A673 (cell line): ENCODE measurements around the gene ADGRG2. TPM values are rescaled to one million over a fixed set of nuclear protein-coding genes. Genes with fewer than 3 reads are reported as not detected.
A peak's percentile ranks its signal among the peaks of the same experiment; 100 is the strongest.

Experiments
- BruUV-seq: library from RNA; stranded (reverse); fragments of 400-500 nt; replicated peaks from 2 replicates; lab custom pipeline; 2021; lab: Mats Ljungman, UMichigan
- CTCF ChIA-PET: fragments of 300-600 bp; sonication (Branson Sonifier 250); formaldehyde crosslinking; loops from one replicate; lab custom pipeline; 2022; ENCODE audit warnings: antibody characterized with exemption; lab: Charles Lee
- POLR2A ChIA-PET: fragments of 300-600 bp; sonication (Branson Sonifier 250); formaldehyde crosslinking; loops from one replicate; lab custom pipeline; 2022; ENCODE audit warnings: antibody characterized with exemption; ENCODE audit not compliant: low non-redundant PET; lab: Charles Lee
- DNase-seq: peaks from one replicate; pipeline ENCODE4 v3.0.0-alpha.2; 2015; ENCODE audit warnings: low spot score
- H3K27ac ChIP-seq: fragments of 200-600 bp; sonication (generic); 2 replicates; pipeline ENCODE4 v1.5.1; 2016; ENCODE audit warnings: mixed run types, low read depth, mild to moderate bottlenecking, mixed read lengths, antibody characterized with exemption, low read length; ENCODE audit not compliant: poor library complexity, severe bottlenecking
- H3K27me3 ChIP-seq: fragments of 200-600 bp; sonication (generic); replicated peaks from 2 replicates; pipeline ENCODE4 v1.6.1; 2017; ENCODE audit warnings: mixed run types, low read depth, mild to moderate bottlenecking, mixed read lengths, antibody characterized with exemption, low read length; ENCODE audit not compliant: insufficient read depth, poor library complexity
- H3K36me3 ChIP-seq: fragments of 200-600 bp; sonication (generic); 2 replicates; pipeline ENCODE4 v1.6.1; 2016; ENCODE audit warnings: mixed run types, mild to moderate bottlenecking, mixed read lengths, antibody characterized with exemption, low read length; ENCODE audit not compliant: insufficient read depth, poor library complexity, severe bottlenecking
- H3K4me1 ChIP-seq: fragments of 200-600 bp; sonication (generic); 2 replicates; pipeline ENCODE4 v1.6.1; 2017; ENCODE audit warnings: mixed run types, mild to moderate bottlenecking, mixed read lengths, antibody characterized with exemption, low read length; ENCODE audit not compliant: insufficient read depth, poor library complexity, severe bottlenecking
- H3K4me3 ChIP-seq: fragments of 200-600 bp; sonication (generic); 2 replicates; pipeline ENCODE4 v1.5.1; 2016; ENCODE audit warnings: low read depth, mixed run types, mild to moderate bottlenecking, mixed read lengths, low read length; ENCODE audit not compliant: poor library complexity, severe bottlenecking
- H3K9me3 ChIP-seq: fragments of 200-600 bp; sonication (generic); 2 replicates; pipeline ENCODE4 v1.6.1; 2016; ENCODE audit warnings: mixed run types, low read depth, mild to moderate bottlenecking, mixed read lengths, antibody characterized with exemption, low read length; ENCODE audit not compliant: poor library complexity, severe bottlenecking
- EZH2 ChIP-seq: fragments of 200-600 bp; sonication (generic); IDR thresholded peaks from 2 replicates; pipeline ENCODE4 v1.6.1; 2017; ENCODE audit warnings: borderline replicate concordance, low read depth, mild to moderate bottlenecking, mixed read lengths, antibody characterized with exemption, low read length; ENCODE audit not compliant: poor library complexity, severe bottlenecking
- intact Hi-C: fragments of 100-400 bp; cut with micrococcal nuclease; formaldehyde crosslinking; loops from one replicate; pipeline ENCODE4 v1.10.0; 2022; ENCODE audit not compliant: unreplicated experiment
- total RNA-seq: library from RNA; stranded (reverse); gene quantifications from 2 replicates; pipeline ENCODE4 v1.2.3, GENCODE V29; 2021
- TF ChIP-seq, protein P1 (sequence below): fragments of 300-800, 200-600 bp; sonication (generic); conservative IDR thresholded peaks from 2 replicates; pipeline ENCODE4 v1.5.1; 2017; ENCODE audit warnings: low read depth, mild to moderate bottlenecking, antibody characterized with exemption, low read length, moderate library complexity, mixed read lengths

The ADGRG2 gene
- total RNA-seq, 1 experiment from 2014 or later, result 61.3 TPM

DNA sequence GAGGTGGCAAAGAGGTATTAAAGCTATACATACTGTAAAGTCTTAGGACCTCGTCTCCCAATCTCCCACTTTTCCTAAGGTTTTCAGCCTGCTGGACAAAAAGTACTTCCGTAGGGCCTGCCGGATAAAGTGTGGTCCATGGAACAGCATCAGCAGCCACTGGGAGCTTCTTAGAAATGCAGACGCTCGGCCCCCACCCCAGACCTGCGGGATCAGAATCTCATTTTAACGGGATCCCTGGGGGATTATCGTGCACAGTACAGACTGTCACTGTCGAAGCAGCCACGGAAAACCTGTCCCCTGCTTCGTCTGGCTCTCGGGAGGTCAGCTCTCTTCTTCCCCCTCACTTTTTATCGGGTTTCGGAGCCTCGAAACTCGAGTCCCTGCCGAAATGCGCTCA is 802 bp downstream of the ADGRG2 start:
- DNase-seq, result peak; percentile 70
- intact Hi-C loops, result loop anchor here (2.0 to 10.0 kb wide), 4 partner anchors 55 to 189 kb away; no protein-coding TSS in a partner anchor
- no TSS peak for BruUV-seq
- Histone ChIP-seq H3K36me3 (no peaks in the 10 kb centered on the region), H3K27me3 (no peaks in the 10 kb centered on the region), H3K4me1 (peaks cover 35% of the 10 kb centered on the region), H3K9me3 (no peaks in the 10 kb centered on the region), H3K27ac (peak overlapping the region; percentile 96), H3K4me3 (peak overlapping the region; percentile 75)
- ChIA-PET POLR2A (interaction anchor here (1.6 kb wide), 1 partner anchor 55 kb away, joined by 4 read pairs; no protein-coding TSS in a partner anchor), CTCF (interaction anchor here (1.6 kb wide), 1 partner anchor 81 kb away, joined by 9 read pairs; no protein-coding TSS in a partner anchor)
- no peak for TF ChIP-seq EZH2

DNA sequence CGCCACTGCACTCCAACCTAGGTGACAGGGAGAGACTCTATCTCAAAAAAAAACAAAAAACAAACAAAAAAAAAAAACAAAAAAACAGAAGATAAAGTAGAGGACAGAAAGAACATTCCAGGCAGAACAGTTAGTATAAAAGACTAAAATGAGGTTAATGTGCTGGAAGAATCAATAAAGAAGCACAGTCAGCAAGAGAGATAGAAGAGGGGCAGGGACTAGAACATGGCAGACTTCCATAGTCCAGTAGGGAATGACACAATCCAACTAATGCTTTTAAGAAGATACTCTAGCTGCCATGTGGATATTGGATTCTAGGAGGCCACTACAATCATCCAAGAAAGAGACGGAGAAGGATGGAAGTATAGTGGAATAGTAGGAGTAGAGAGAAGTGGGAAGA is 11.6 kb downstream of the ADGRG2 start:
- no peak overlapping the region for H3K4me3 ChIP-seq
- no peak overlapping the region for H3K27ac ChIP-seq
- no peak for DNase-seq
- no TSS peak for BruUV-seq
- no peaks in the 10 kb centered on the region for H3K27me3 ChIP-seq
- peaks cover 18% of the 10 kb centered on the region for H3K36me3 ChIP-seq
- POLR2A ChIA-PET, result no interaction called here
- peaks cover 17% of the 10 kb centered on the region for H3K4me1 ChIP-seq
- CTCF ChIA-PET, result no interaction called here
- no peaks in the 10 kb centered on the region for H3K9me3 ChIP-seq
- TF ChIP-seq, protein P1, sequence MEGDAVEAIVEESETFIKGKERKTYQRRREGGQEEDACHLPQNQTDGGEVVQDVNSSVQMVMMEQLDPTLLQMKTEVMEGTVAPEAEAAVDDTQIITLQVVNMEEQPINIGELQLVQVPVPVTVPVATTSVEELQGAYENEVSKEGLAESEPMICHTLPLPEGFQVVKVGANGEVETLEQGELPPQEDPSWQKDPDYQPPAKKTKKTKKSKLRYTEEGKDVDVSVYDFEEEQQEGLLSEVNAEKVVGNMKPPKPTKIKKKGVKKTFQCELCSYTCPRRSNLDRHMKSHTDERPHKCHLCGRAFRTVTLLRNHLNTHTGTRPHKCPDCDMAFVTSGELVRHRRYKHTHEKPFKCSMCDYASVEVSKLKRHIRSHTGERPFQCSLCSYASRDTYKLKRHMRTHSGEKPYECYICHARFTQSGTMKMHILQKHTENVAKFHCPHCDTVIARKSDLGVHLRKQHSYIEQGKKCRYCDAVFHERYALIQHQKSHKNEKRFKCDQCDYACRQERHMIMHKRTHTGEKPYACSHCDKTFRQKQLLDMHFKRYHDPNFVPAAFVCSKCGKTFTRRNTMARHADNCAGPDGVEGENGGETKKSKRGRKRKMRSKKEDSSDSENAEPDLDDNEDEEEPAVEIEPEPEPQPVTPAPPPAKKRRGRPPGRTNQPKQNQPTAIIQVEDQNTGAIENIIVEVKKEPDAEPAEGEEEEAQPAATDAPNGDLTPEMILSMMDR, result no peak
- TF ChIP-seq EZH2, result no peak
- intact Hi-C loops, result no loop called here

DNA sequence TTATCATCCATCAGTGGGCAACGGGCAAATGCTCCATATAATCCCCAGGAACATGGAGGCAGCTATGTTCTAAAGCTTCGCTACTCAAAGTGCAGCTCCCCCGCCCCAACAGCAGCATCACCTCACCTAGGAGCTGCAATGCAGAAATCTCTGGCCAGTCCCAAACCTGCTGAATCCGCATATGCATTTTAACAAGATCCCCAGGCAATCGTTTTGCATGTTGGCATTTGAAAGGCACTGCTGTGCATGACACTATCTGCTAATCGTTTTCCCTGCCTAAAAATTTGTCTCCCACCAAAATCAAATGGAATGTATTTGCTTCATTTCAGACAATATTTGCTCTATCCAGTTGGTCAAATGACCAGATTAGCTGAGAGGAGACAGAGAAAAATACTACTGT is 15.2 kb downstream of the ADGRG2 start:
- POLR2A ChIA-PET, result no interaction called here
- H3K9me3 ChIP-seq, result no peaks in the 10 kb centered on the region
- no peak overlapping the region for H3K4me3 ChIP-seq
- H3K4me1 ChIP-seq, result peaks cover 28% of the 10 kb centered on the region
- no peak for DNase-seq
- no peak overlapping the region for H3K27ac ChIP-seq
- CTCF ChIA-PET, result interaction anchor here (0.6 to 0.7 kb wide), 2 partner anchors 15 to 67 kb away, joined by 3 to 4 read pairs; no protein-coding TSS in a partner anchor
- intact Hi-C loops, result no loop called here
- peaks cover 11% of the 10 kb centered on the region for H3K36me3 ChIP-seq
- H3K27me3 ChIP-seq, result no peaks in the 10 kb centered on the region
- BruUV-seq, result no TSS peak
- TF ChIP-seq, protein P1, result no peak
- TF ChIP-seq EZH2, result no peak

DNA sequence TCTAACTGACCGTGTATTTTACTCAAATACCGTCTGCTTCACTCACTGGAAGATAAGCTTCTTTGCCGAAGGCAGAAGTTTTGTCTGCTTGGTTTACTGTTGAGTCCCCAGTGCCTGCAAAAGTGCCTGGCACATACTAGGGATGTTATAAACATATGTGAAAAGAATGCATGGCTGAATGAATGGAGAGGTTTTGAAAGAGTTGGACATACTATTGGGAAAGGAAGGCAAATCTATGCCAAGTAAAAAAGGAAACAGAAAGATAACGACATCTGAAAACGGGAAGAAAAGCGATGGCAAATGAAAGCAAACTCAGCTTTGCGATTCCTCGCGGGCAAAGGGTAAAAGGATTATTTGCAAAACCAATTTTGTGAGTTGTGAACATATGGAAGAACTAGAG is 21.7 kb downstream of the ADGRG2 start:
- TF ChIP-seq, protein P1, result no peak
- no peak for TF ChIP-seq EZH2
- no peak overlapping the region for H3K4me3 ChIP-seq
- CTCF ChIA-PET, result no interaction called here
- peaks cover 5% of the 10 kb centered on the region for H3K9me3 ChIP-seq
- H3K36me3 ChIP-seq, result peaks cover 22% of the 10 kb centered on the region
- no peak for DNase-seq
- H3K27ac ChIP-seq, result peak overlapping the region; percentile 49
- no peaks in the 10 kb centered on the region for H3K27me3 ChIP-seq
- intact Hi-C loops, result no loop called here
- H3K4me1 ChIP-seq, result peaks cover 18% of the 10 kb centered on the region
- POLR2A ChIA-PET, result interaction anchor here (0.5 to 0.7 kb wide), 3 partner anchors 22 to 504 kb away, joined by 3 to 8 read pairs (median 7); partner anchors contain the start of gene ADGRG2
- BruUV-seq, result no TSS peak
